ENCODE data around the gene UGDH. TPM values are rescaled to one million over a fixed set of nuclear protein-coding genes. Genes with fewer than 3 reads are reported as not detected.

Gene UGDH
- total and polyA plus RNA-seq, 7 experiments from 2014 or later, result 6.9 to 20.9 (median 18.2) TPM

DNA sequence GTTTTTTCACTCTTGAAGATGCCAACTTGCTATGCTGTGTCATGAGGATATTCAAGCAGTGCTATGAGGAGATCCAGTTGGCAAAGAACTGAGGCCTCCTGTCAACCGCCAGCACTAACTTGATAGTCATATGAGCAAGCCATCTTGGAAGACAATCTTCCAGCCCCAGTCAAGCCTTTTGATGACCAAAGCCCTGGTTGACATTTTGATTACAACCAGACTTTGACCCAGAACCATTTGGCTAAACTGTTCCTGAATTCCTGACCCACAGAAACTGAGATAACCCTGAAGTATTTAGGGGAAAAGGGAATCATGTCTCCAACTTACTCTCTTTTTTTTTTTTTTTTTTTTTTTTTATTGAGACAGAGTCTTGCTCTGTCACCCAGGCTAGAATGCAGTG lies 32.9 kb downstream of the UGDH start:
- no peaks in the 10 kb centered on the region for H3K9me3 ChIP-seq (ENCODE audit: control insufficient read depth in 2 of 3, low read length in 3 of 3)
- ATAC-seq (no peak), DNase-seq (no peak)
- Mint-ChIP-seq H3K27ac (no peak overlapping the region), H3K9me3 (no peaks in the 10 kb centered on the region), H3K4me3 (no peak overlapping the region), H3K36me3 (peaks cover 0 to 8% (median 3%) of the 10 kb centered on the region in 5 donors), H3K27me3 (no peaks in the 10 kb centered on the region), H3K4me1 (no peaks in the 10 kb centered on the region)
- H3K4me3 ChIP-seq (ENCODE audit: low read length), result no peak overlapping the region
- intact Hi-C loops (cut with micrococcal nuclease), result no loop called here
- CTCF ChIA-PET, result no interaction called here
- no peaks in the 10 kb centered on the region for H3K36me3 ChIP-seq (ENCODE audit: control insufficient read depth in 2 of 3, insufficient read depth in 3 of 3, low read length in 3 of 3)
- no peak overlapping the region for H3K27ac ChIP-seq (ENCODE audit: low read depth, low read length)
- POLR2A ChIA-PET, result no interaction called here
- no peaks in the 10 kb centered on the region for H3K27me3 ChIP-seq (ENCODE audit: control insufficient read depth in 2 of 2, insufficient read depth in 2 of 2, low read length in 2 of 2)
- H3K4me1 ChIP-seq (ENCODE audit: control insufficient read depth in 2 of 2, insufficient read depth in 2 of 2, low read length in 2 of 2), result no peaks in the 10 kb centered on the region

DNA sequence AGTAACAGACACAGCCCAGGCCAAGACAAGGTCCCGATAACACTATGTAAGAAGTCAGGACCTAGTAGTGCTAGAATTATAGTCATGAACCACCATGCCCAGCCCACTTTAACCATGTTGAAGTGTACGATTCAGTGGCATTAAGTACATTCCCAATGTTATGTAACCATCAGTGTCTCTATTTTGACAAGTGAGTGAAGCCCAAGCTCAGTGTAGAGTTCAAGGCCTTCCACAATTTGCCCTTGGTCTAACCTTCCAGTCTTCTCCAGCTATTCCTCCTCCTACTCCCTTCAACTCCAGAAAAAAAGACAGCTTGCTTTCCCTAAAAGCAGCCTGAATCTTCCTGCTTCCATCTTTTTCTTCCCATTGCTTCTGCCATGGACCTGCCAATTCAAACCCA lies 36.9 kb downstream of the UGDH start:
- Histone ChIP-seq H3K36me3 (ENCODE audit: control insufficient read depth in 2 of 3, insufficient read depth in 3 of 3, low read length in 3 of 3) (no peaks in the 10 kb centered on the region), H3K4me3 (ENCODE audit: low read length) (no peak overlapping the region), H3K9me3 (ENCODE audit: control insufficient read depth in 2 of 3, low read length in 3 of 3) (no peaks in the 10 kb centered on the region), H3K27ac (ENCODE audit: low read depth, low read length) (no peak overlapping the region), H3K4me1 (ENCODE audit: control insufficient read depth in 2 of 2, insufficient read depth in 2 of 2, low read length in 2 of 2) (no peaks in the 10 kb centered on the region), H3K27me3 (ENCODE audit: control insufficient read depth in 2 of 2, insufficient read depth in 2 of 2, low read length in 2 of 2) (no peaks in the 10 kb centered on the region)
- Mint-ChIP-seq H3K36me3 (no peaks in the 10 kb centered on the region), H3K27ac (no peak overlapping the region), H3K27me3 (no peaks in the 10 kb centered on the region), H3K9me3 (peaks cover 0 to under 1% (median 0%) of the 10 kb centered on the region in 11 donors), H3K4me3 (no peak overlapping the region), H3K4me1 (peaks cover 0 to 2% (median 0%) of the 10 kb centered on the region in 7 donors)
- ChIA-PET POLR2A (no interaction called here), CTCF (no interaction called here)
- intact Hi-C loops (cut with micrococcal nuclease), result no loop called here
- DNase-seq, result no peak
- ATAC-seq, result no peak

DNA sequence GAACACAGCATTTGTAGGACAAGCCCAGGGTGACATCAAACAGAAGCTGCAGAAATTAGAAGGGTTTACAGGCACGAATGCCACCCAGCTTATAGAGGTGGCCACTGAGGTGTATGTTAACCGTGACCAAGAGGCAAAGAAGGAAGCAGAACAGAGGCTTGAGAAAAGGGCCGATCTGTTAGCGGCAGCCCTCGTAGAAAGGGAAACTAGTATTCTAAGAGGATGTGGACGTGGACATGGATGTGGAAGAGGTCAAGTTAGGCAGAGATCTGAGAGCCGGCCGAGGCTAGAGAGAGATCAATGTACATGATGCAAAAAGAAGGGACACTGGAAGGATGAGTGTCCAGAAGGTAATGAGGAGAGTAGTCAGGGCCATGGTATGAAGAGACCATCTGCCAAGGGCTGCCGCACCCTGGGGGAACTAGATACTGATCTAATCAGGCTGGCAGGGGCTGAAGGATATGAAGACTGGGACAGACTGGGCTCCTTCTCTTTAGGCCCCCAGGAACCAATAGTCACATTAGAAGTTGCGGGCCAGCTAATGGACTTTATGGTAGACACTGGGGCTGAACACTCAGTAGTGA lies 40.9 kb downstream of the UGDH start:
- Mint-ChIP-seq H3K4me1 (peaks cover 0 to 2% (median 0%) of the 10 kb centered on the region in 7 donors), H3K27ac (no peak overlapping the region), H3K4me3 (no peak overlapping the region), H3K36me3 (no peaks in the 10 kb centered on the region), H3K27me3 (no peaks in the 10 kb centered on the region), H3K9me3 (peaks cover 0 to 12% (median 2%) of the 10 kb centered on the region in 11 donors)
- Histone ChIP-seq H3K27me3 (ENCODE audit: control insufficient read depth in 2 of 2, insufficient read depth in 2 of 2, low read length in 2 of 2) (no peaks in the 10 kb centered on the region), H3K4me3 (ENCODE audit: low read length) (no peak overlapping the region), H3K9me3 (ENCODE audit: control insufficient read depth in 2 of 3, low read length in 3 of 3) (no peaks in the 10 kb centered on the region), H3K27ac (ENCODE audit: low read depth, low read length) (no peak overlapping the region), H3K36me3 (ENCODE audit: control insufficient read depth in 2 of 3, insufficient read depth in 3 of 3, low read length in 3 of 3) (no peaks in the 10 kb centered on the region), H3K4me1 (ENCODE audit: control insufficient read depth in 2 of 2, insufficient read depth in 2 of 2, low read length in 2 of 2) (no peaks in the 10 kb centered on the region)
- intact Hi-C loops (cut with micrococcal nuclease), result no loop called here
- ChIA-PET POLR2A (interaction anchor here (0.6 kb wide), 1 partner anchor 85 kb away, joined by 4 read pairs; no protein-coding TSS in a partner anchor), CTCF (no interaction called here)
- DNase-seq (no peak), ATAC-seq (no peak)

DNA sequence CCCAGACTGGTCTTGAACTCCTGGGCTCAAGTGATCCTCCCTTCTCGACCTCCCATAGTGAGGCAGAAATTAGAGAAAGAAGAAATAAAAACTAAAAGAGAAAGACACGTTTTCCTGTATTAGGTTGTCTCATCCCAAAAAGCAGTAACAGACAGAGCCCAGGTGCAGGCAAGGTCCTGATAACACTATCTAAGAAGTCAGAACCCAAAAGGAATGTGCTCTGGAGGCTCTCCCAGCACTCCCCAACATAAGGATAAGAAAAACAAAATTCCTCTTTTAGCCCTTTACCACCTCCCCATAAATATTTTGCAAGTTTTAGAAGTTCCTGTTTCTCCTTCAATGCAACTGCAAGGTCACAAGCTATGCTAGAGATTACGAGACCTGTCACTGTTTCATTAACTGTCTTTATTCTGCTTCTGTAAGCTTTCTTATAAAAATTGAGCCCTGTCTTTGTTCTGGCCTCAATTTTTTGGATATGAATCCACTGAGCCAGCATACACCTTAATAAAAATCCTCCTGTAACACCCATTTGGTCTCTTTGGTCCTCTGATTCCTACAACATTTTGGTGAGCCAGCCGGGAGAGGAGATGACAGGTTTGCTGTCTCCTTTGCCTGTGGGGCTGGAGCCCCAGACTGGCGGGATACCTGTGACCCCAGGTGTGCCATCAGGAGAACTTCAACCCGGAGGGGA lies 42.5 kb downstream of the UGDH start:
- Mint-ChIP-seq H3K27me3 (no peaks in the 10 kb centered on the region), H3K9me3 (peaks cover 0 to 12% (median 2%) of the 10 kb centered on the region in 11 donors), H3K36me3 (peaks cover 0 to 4% (median 0%) of the 10 kb centered on the region in 5 donors), H3K27ac (no peak overlapping the region), H3K4me3 (no peak overlapping the region), H3K4me1 (peaks cover 0 to 2% (median 0%) of the 10 kb centered on the region in 7 donors)
- no peaks in the 10 kb centered on the region for H3K27me3 ChIP-seq (ENCODE audit: control insufficient read depth in 2 of 2, insufficient read depth in 2 of 2, low read length in 2 of 2)
- no peaks in the 10 kb centered on the region for H3K9me3 ChIP-seq (ENCODE audit: control insufficient read depth in 2 of 3, low read length in 3 of 3)
- intact Hi-C loops (cut with micrococcal nuclease), result no loop called here
- no peak for DNase-seq
- CTCF ChIA-PET, result no interaction called here
- H3K36me3 ChIP-seq (ENCODE audit: control insufficient read depth in 2 of 3, insufficient read depth in 3 of 3, low read length in 3 of 3), result no peaks in the 10 kb centered on the region
- no peak overlapping the region for H3K4me3 ChIP-seq (ENCODE audit: low read length)
- ATAC-seq, result peak; percentile 36
- no peaks in the 10 kb centered on the region for H3K4me1 ChIP-seq (ENCODE audit: control insufficient read depth in 2 of 2, insufficient read depth in 2 of 2, low read length in 2 of 2)
- POLR2A ChIA-PET, result no interaction called here
- H3K27ac ChIP-seq (ENCODE audit: low read depth, low read length), result no peak overlapping the region

DNA sequence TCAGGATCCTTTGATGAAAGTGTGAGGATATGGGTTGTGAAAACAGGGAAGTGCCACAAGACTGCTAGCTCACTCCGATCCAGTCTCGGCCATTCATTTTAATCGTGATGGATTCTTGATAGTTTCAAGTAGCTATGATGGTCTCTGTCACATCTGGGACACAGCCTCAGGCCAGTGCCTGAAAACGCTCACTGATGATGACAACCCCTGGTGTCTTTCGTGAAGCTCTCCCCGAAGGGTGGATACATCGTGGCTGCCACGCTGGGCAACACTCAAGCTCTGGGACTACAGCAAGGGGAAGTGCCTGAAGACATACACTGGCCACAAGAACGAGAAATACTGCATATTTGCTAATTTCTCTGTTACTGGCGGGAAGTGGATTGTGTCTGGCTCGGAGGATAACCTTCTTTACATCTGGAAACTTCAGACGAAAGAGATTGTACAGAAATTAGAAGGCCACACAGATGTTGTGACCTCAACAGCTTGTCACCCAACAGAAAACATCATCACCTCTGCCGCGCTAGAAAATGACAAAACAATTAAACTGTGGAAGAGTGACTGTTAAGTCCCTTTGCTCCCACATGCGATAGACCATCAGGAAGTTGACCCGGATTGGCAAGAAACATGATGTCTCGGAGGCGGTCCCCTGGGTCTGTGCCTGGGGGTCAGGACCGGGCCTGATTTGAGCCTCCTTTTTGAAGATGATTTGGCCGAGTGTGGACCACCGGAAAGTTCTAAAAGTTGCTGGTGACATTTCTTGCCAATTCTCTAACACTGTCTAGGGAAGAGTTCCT lies 46.1 kb downstream of the UGDH start:
- Mint-ChIP-seq H3K36me3 (peaks cover 0 to 4% (median 0%) of the 10 kb centered on the region in 5 donors), H3K27ac (peak overlapping the region in 1 of 9 donors; percentile 47), H3K9me3 (peaks cover 0 to 12% (median 2%) of the 10 kb centered on the region in 11 donors), H3K4me3 (no peak overlapping the region), H3K4me1 (no peaks in the 10 kb centered on the region), H3K27me3 (no peaks in the 10 kb centered on the region)
- no peaks in the 10 kb centered on the region for H3K27me3 ChIP-seq (ENCODE audit: control insufficient read depth in 2 of 2, insufficient read depth in 2 of 2, low read length in 2 of 2)
- CTCF ChIA-PET, result no interaction called here
- POLR2A ChIA-PET, result no interaction called here
- intact Hi-C loops (cut with micrococcal nuclease), result no loop called here
- no peaks in the 10 kb centered on the region for H3K9me3 ChIP-seq (ENCODE audit: control insufficient read depth in 2 of 3, low read length in 3 of 3)
- H3K4me1 ChIP-seq (ENCODE audit: control insufficient read depth in 2 of 2, insufficient read depth in 2 of 2, low read length in 2 of 2), result no peaks in the 10 kb centered on the region
- H3K4me3 ChIP-seq (ENCODE audit: low read length), result no peak overlapping the region
- no peak overlapping the region for H3K27ac ChIP-seq (ENCODE audit: low read depth, low read length)
- ATAC-seq (peak; percentile 29), DNase-seq (no peak)
- H3K36me3 ChIP-seq (ENCODE audit: control insufficient read depth in 2 of 3, insufficient read depth in 3 of 3, low read length in 3 of 3), result peaks cover 0 to 10% (median 0%) of the 10 kb centered on the region in 3 experiments

DNA sequence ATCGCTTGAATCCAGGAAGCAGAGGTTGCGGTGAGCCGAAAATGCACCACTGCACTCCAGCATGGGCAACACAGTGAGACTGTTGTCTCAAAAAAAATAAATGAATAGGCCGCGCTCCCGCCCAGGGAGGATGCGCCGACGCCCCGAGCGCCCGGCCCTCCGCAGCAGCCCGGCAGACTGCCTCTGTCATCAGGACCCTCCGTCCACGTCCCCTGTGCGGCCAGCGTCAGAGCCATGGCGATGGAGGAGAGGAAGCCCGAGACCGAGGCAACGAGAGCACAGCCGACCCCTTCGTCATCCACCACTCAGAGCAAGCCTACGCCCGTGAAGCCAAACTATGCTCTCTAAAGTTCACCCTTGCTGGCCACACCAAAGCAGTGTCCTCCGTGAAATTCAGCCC lies 47.0 kb downstream of the UGDH start:
- H3K27me3 ChIP-seq (ENCODE audit: control insufficient read depth in 2 of 2, insufficient read depth in 2 of 2, low read length in 2 of 2), result no peaks in the 10 kb centered on the region
- no peak overlapping the region for H3K4me3 ChIP-seq (ENCODE audit: low read length)
- ChIA-PET POLR2A (no interaction called here), CTCF (no interaction called here)
- no peaks in the 10 kb centered on the region for H3K4me1 ChIP-seq (ENCODE audit: control insufficient read depth in 2 of 2, insufficient read depth in 2 of 2, low read length in 2 of 2)
- Mint-ChIP-seq H3K4me1 (no peaks in the 10 kb centered on the region), H3K36me3 (peaks cover 0 to 6% (median 0%) of the 10 kb centered on the region in 5 donors), H3K27me3 (no peaks in the 10 kb centered on the region), H3K27ac (peak overlapping the region in 1 of 9 donors; percentile 51), H3K4me3 (no peak overlapping the region), H3K9me3 (peaks cover 0 to 10% (median 2%) of the 10 kb centered on the region in 11 donors)
- no peak overlapping the region for H3K27ac ChIP-seq (ENCODE audit: low read depth, low read length)
- peaks cover 0 to 11% (median 0%) of the 10 kb centered on the region in 3 experiments for H3K36me3 ChIP-seq (ENCODE audit: control insufficient read depth in 2 of 3, insufficient read depth in 3 of 3, low read length in 3 of 3)
- ATAC-seq (no peak), DNase-seq (no peak)
- no peaks in the 10 kb centered on the region for H3K9me3 ChIP-seq (ENCODE audit: control insufficient read depth in 2 of 3, low read length in 3 of 3)
- intact Hi-C loops (cut with micrococcal nuclease), result no loop called here

Data from naive thymus-derived CD4-positive, alpha-beta T cell (primary cell).